NCI-H748 (cell line): Measurements from ENCODE around the gene XAGE2.

Experiments used
- DNase-seq: peaks from one replicate; lab custom pipeline; 2025; ENCODE audit not compliant: unreplicated experiment; lab: John Stamatoyannopoulos, UW

The XAGE2 gene

DNA sequence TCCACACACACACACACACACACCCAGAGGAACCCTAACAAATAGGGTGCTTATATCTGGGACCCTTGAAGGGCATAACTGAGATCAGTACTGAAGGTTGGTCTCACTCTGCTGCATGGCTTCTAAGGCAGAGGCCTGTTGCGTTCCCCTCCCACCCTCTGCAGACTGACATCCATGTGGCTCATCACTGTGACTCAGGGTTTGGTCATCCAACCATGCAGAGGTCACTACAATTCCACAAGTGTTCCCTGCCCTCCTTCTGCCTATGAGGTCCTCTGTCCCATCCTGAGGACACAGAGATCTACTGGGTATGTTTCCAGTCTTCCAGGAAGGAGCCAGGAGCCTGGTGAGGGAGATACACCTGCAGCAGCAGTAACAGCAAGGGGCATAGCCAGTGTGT, 55.8 kb downstream of the XAGE2 start:
- no peak for DNase-seq
